ENCODE results near the gene KDM4D. TPM values are rescaled to one million over a fixed set of nuclear protein-coding genes. Genes with fewer than 3 reads are reported as not detected.

KDM4D gene
- total RNA-seq, 1 donor from 2014 or later, result 4.8 TPM

Other genes starting within 250 kb of the KDM4D start
- 22.6 and 29.5 TPM in 2 replicates for gene AMOTL1, start 205.4 kb upstream of the KDM4D start, total RNA-seq (ENCODE audit: low replicate concordance)
- 61.4 and 103 TPM in 2 replicates for gene CWC15, start 153 bp upstream of the KDM4D start, total RNA-seq (ENCODE audit: low replicate concordance)
- gene KDM4E, start 51.5 kb downstream of the KDM4D start, total RNA-seq (ENCODE audit: low replicate concordance), result not detected in 2 replicates
- gene KDM4F, start 75.7 kb downstream of the KDM4D start, total RNA-seq (ENCODE audit: low replicate concordance), result not detected in 2 replicates
- gene SRSF8, start 93.2 kb downstream of the KDM4D start, total RNA-seq (ENCODE audit: low replicate concordance), result 17.6 and 17.8 TPM in 2 replicates
- gene ENDOD1, start 116.1 kb downstream of the KDM4D start, total RNA-seq (ENCODE audit: low replicate concordance), result 1.9 and 2.0 TPM in 2 replicates